Memory B cell (primary cell): ENCODE results near the gene SEMA3C.

Experiments used
- ATAC-seq: fragments of 150-1000 bp; cut with Tn5 transposase; 2 replicates; pipeline ENCODE4 v1.10.0; 2021; ENCODE audit warnings: low read depth, mild to moderate bottlenecking, moderate library complexity
- DNase-seq, 2 donors: peaks; one replicate each; pipeline ENCODE4 v3.0.0; 2022; ENCODE audit warnings: low spot score in 2 of 2
- H3K27ac Mint-ChIP-seq: one replicate; pipeline ENCODE4 v1.8.0; 2022; ENCODE audit warnings: mild to moderate bottlenecking, moderate library complexity, mixed read lengths
- H3K27me3 Mint-ChIP-seq: one replicate; pipeline ENCODE4 v1.8.0; 2022; ENCODE audit warnings: mixed read lengths
- H3K36me3 Mint-ChIP-seq: one replicate; pipeline ENCODE4 v1.8.0; 2022; ENCODE audit warnings: mild to moderate bottlenecking, mixed read lengths
- H3K4me1 Mint-ChIP-seq: one replicate; pipeline ENCODE4 v1.8.0; 2022; ENCODE audit warnings: mixed read lengths
- H3K4me3 Mint-ChIP-seq: one replicate; pipeline ENCODE4 v1.8.0; 2022; ENCODE audit warnings: mild to moderate bottlenecking, moderate library complexity, mixed read lengths
- H3K9me3 Mint-ChIP-seq: one replicate; pipeline ENCODE4 v1.8.0; 2022; ENCODE audit warnings: mixed read lengths

SEMA3C gene

GRCh38 chr7:80719261-80719660, 199.6 kb downstream of the SEMA3C start:
- ATAC-seq (no peak), DNase-seq (no peak)
- H3K27me3 Mint-ChIP-seq, result no peaks in the 10 kb centered on the region
- no peaks in the 10 kb centered on the region for H3K36me3 Mint-ChIP-seq
- H3K4me3 Mint-ChIP-seq, result no peak overlapping the region
- H3K27ac Mint-ChIP-seq, result no peak overlapping the region
- H3K4me1 Mint-ChIP-seq, result no peaks in the 10 kb centered on the region
- peaks cover 2% of the 10 kb centered on the region for H3K9me3 Mint-ChIP-seq

GRCh38 chr7:80711531-80711930, 207.3 kb downstream of the SEMA3C start:
- Mint-ChIP-seq H3K27me3 (no peaks in the 10 kb centered on the region), H3K4me1 (no peaks in the 10 kb centered on the region), H3K36me3 (no peaks in the 10 kb centered on the region), H3K27ac (no peak overlapping the region), H3K9me3 (peaks cover 3% of the 10 kb centered on the region), H3K4me3 (no peak overlapping the region)
- no peak for ATAC-seq
- DNase-seq, result no peak

DNA sequence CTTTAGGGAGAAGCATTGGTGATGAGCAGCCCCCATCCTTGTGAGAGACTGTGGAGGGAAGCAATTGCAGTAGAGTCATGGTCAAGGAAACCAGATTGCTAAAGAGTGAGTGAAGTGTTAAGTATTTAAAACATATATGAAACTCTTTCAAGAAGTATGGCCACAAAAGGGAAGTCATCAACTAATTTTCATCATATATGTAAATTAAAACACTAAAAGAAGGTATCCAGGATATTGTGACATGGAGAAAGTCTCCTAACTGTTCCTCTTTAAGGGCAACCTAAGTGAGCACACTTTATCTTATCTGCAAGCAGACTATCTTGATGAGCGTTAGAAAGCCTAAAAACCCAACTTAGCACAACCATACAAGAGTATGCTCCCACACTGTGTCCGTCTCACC, 210.7 kb downstream of the SEMA3C start:
- ATAC-seq (no peak), DNase-seq (no peak)
- no peaks in the 10 kb centered on the region for H3K36me3 Mint-ChIP-seq
- no peak overlapping the region for H3K4me3 Mint-ChIP-seq
- peaks cover 5% of the 10 kb centered on the region for H3K9me3 Mint-ChIP-seq
- no peak overlapping the region for H3K27ac Mint-ChIP-seq
- no peaks in the 10 kb centered on the region for H3K27me3 Mint-ChIP-seq
- H3K4me1 Mint-ChIP-seq, result no peaks in the 10 kb centered on the region

DNA sequence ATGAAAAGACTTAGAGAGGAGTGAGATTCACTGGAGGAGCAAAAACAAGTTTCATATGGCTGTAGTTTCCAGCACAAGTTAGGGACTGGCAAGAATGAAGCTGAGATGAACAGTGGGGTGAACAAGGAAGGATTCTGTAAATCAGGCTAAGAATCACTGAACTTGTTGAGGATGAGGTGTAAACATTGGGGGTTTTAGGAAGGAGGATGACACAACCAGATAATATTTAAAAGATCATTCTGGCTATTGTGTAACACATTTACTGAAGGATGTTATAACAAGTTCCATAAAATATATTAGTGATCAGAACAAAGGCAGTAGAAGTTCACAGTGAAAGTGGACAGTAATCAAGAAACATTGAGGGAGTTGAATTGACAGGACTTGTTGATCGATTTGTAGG, 211.5 kb downstream of the SEMA3C start:
- Mint-ChIP-seq H3K27ac (no peak overlapping the region), H3K9me3 (peaks cover 5% of the 10 kb centered on the region), H3K4me1 (no peaks in the 10 kb centered on the region), H3K27me3 (no peaks in the 10 kb centered on the region), H3K36me3 (no peaks in the 10 kb centered on the region), H3K4me3 (no peak overlapping the region)
- ATAC-seq, result no peak
- no peak for DNase-seq

DNA sequence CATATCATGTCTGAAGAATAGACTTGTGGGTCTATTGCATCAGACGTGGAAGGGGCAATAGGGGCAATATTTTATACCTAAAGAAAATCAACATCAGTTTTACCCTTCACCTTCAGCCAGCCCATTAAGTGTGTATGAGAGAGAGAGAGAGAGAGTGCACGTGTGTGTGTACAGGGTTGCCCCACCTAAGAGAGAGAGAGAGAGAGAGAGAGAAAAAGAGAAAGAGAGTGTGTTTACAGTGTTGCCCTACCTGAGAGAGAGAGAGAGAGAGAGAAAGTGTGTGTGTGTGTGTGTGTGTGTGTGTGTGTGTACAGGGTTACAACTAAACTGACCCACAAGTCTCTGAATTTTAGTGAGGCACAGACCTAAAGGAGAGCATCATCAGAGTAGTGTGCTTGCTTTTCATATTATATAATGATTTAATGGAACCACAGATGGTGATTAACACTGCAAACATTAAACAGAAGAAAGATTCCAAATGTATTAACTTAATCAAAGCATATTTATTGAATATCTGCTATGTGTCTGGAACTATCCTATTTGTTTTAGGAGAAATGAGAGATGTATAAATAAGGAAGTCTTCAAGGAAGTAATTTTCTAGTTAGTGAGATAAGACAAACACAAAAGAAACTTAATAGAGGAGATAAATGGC, 213.6 kb downstream of the SEMA3C start:
- Mint-ChIP-seq H3K4me3 (no peak overlapping the region), H3K27me3 (no peaks in the 10 kb centered on the region), H3K27ac (no peak overlapping the region), H3K4me1 (no peaks in the 10 kb centered on the region), H3K36me3 (no peaks in the 10 kb centered on the region), H3K9me3 (peaks cover 5% of the 10 kb centered on the region)
- no peak for ATAC-seq
- DNase-seq, result no peak

- DNase-seq (no peak), ATAC-seq (no peak)
- Mint-ChIP-seq H3K27me3 (no peaks in the 10 kb centered on the region), H3K4me1 (no peaks in the 10 kb centered on the region), H3K4me3 (no peak overlapping the region), H3K9me3 (peaks cover 2% of the 10 kb centered on the region), H3K27ac (no peak overlapping the region), H3K36me3 (no peaks in the 10 kb centered on the region)
Measured at GRCh38 chr7:80703272-80703671, 215.6 kb downstream of the SEMA3C start.

DNA sequence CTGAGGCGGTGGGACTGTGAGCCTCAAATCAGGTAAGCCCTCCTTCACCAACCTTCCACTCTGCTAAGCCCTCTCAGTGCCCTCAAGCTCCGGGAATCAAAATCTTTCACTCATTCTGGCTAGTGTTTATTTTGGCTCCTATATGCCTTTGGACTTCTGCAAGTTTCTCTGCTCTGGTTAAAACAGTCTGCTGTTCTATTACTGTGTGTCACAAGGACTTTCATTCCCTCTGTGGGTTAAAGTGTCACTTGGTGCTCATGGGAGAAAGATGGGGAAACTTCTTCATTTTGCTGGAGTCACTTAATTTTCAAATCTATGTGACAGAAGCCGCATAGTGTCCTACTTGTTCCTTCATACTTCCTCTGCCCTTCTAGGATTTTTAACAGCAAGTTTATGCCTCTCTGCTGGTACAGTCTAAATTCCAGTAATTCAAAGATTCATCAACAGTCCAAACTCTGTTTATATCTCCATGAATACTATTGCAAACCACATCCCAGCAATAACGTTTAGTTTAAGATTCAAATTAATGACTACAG, 219.1 kb downstream of the SEMA3C start:
- no peaks in the 10 kb centered on the region for H3K36me3 Mint-ChIP-seq
- H3K4me1 Mint-ChIP-seq, result no peaks in the 10 kb centered on the region
- no peaks in the 10 kb centered on the region for H3K9me3 Mint-ChIP-seq
- H3K4me3 Mint-ChIP-seq, result no peak overlapping the region
- ATAC-seq, result no peak
- no peaks in the 10 kb centered on the region for H3K27me3 Mint-ChIP-seq
- DNase-seq, result no peak
- no peak overlapping the region for H3K27ac Mint-ChIP-seq

GRCh38 chr7:80699045-80699638, 219.7 kb downstream of the SEMA3C start:
- ATAC-seq, result no peak
- H3K27me3 Mint-ChIP-seq, result no peaks in the 10 kb centered on the region
- no peaks in the 10 kb centered on the region for H3K9me3 Mint-ChIP-seq
- H3K36me3 Mint-ChIP-seq, result no peaks in the 10 kb centered on the region
- no peaks in the 10 kb centered on the region for H3K4me1 Mint-ChIP-seq
- H3K27ac Mint-ChIP-seq, result no peak overlapping the region
- DNase-seq, result no peak
- no peak overlapping the region for H3K4me3 Mint-ChIP-seq
